ENCODE data around the gene UTP14C. TPM values are rescaled to one million over a fixed set of nuclear protein-coding genes. Genes with fewer than 3 reads are reported as not detected.

UTP14C gene
- total and polyA plus RNA-seq, 2 experiments from 2014 or later, result 11.4 to 22.9 TPM

DNA sequence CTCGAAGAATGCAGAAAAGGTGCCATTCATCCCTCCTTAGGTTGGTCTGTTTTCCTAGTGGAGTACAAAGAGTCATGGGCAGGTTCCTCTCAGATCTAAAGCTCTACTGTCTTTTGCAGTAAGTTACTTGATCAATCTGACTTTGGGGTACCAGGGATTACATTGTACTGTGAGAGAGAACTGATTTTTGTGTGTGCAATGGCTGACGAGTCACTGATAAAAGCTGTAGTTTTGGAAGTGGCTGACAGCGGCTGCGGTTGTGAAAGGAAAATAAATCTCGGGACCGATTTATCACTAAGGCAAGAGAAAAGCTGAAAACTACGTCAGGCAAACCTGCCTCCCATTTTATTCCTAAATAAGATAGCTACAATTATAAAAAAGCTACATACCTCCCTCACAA, 26.9 kb downstream of the UTP14C start:
- Histone ChIP-seq H3K36me3 (ENCODE audit: insufficient read depth) (no peaks in the 10 kb centered on the region), H2AFZ (peak overlapping the region; percentile 88), H3K27me3 (ENCODE audit: insufficient read depth) (no peaks in the 10 kb centered on the region), H3K4me1 (ENCODE audit: insufficient read depth) (peaks cover 14% of the 10 kb centered on the region; the same call in 1 of the 2 replicates), H3K4me2 (no peak overlapping the region), H3K4me3 (no peak overlapping the region), H4K20me1 (replicated peaks; ENCODE audit: insufficient read depth) (no peaks in the 10 kb centered on the region), H3K27ac (ENCODE audit: low read depth) (peak overlapping the region; percentile 81), H3F3A (replicated peaks; ENCODE audit: low read depth) (no peaks in the 10 kb centered on the region), H3K79me2 (replicated peaks; ENCODE audit: insufficient read depth) (no peaks in the 10 kb centered on the region), H3K9me2 (ENCODE audit: insufficient read depth) (peaks cover 5% of the 10 kb centered on the region; the same call in 1 of the 2 replicates)
- peak; percentile 32 for DNase-seq (ENCODE audit: low spot score)
- H3K36me3 Mint-ChIP-seq (ENCODE audit: low read depth), result no peaks in the 10 kb centered on the region
- peaks cover 1% of the 10 kb centered on the region for H3K27me3 Mint-ChIP-seq (ENCODE audit: insufficient read depth, low read depth, poor library complexity)
- no peak overlapping the region for H3K4me3 Mint-ChIP-seq
- H3K4me1 Mint-ChIP-seq, result peaks cover 19% of the 10 kb centered on the region
- H3K9me3 Mint-ChIP-seq, result no peaks in the 10 kb centered on the region
- TF ChIP-seq, protein P1, sequence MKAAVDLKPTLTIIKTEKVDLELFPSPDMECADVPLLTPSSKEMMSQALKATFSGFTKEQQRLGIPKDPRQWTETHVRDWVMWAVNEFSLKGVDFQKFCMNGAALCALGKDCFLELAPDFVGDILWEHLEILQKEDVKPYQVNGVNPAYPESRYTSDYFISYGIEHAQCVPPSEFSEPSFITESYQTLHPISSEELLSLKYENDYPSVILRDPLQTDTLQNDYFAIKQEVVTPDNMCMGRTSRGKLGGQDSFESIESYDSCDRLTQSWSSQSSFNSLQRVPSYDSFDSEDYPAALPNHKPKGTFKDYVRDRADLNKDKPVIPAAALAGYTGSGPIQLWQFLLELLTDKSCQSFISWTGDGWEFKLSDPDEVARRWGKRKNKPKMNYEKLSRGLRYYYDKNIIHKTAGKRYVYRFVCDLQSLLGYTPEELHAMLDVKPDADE (IDR thresholded peaks at IDR 0.05), result no peak
- TF ChIP-seq, protein P2, sequence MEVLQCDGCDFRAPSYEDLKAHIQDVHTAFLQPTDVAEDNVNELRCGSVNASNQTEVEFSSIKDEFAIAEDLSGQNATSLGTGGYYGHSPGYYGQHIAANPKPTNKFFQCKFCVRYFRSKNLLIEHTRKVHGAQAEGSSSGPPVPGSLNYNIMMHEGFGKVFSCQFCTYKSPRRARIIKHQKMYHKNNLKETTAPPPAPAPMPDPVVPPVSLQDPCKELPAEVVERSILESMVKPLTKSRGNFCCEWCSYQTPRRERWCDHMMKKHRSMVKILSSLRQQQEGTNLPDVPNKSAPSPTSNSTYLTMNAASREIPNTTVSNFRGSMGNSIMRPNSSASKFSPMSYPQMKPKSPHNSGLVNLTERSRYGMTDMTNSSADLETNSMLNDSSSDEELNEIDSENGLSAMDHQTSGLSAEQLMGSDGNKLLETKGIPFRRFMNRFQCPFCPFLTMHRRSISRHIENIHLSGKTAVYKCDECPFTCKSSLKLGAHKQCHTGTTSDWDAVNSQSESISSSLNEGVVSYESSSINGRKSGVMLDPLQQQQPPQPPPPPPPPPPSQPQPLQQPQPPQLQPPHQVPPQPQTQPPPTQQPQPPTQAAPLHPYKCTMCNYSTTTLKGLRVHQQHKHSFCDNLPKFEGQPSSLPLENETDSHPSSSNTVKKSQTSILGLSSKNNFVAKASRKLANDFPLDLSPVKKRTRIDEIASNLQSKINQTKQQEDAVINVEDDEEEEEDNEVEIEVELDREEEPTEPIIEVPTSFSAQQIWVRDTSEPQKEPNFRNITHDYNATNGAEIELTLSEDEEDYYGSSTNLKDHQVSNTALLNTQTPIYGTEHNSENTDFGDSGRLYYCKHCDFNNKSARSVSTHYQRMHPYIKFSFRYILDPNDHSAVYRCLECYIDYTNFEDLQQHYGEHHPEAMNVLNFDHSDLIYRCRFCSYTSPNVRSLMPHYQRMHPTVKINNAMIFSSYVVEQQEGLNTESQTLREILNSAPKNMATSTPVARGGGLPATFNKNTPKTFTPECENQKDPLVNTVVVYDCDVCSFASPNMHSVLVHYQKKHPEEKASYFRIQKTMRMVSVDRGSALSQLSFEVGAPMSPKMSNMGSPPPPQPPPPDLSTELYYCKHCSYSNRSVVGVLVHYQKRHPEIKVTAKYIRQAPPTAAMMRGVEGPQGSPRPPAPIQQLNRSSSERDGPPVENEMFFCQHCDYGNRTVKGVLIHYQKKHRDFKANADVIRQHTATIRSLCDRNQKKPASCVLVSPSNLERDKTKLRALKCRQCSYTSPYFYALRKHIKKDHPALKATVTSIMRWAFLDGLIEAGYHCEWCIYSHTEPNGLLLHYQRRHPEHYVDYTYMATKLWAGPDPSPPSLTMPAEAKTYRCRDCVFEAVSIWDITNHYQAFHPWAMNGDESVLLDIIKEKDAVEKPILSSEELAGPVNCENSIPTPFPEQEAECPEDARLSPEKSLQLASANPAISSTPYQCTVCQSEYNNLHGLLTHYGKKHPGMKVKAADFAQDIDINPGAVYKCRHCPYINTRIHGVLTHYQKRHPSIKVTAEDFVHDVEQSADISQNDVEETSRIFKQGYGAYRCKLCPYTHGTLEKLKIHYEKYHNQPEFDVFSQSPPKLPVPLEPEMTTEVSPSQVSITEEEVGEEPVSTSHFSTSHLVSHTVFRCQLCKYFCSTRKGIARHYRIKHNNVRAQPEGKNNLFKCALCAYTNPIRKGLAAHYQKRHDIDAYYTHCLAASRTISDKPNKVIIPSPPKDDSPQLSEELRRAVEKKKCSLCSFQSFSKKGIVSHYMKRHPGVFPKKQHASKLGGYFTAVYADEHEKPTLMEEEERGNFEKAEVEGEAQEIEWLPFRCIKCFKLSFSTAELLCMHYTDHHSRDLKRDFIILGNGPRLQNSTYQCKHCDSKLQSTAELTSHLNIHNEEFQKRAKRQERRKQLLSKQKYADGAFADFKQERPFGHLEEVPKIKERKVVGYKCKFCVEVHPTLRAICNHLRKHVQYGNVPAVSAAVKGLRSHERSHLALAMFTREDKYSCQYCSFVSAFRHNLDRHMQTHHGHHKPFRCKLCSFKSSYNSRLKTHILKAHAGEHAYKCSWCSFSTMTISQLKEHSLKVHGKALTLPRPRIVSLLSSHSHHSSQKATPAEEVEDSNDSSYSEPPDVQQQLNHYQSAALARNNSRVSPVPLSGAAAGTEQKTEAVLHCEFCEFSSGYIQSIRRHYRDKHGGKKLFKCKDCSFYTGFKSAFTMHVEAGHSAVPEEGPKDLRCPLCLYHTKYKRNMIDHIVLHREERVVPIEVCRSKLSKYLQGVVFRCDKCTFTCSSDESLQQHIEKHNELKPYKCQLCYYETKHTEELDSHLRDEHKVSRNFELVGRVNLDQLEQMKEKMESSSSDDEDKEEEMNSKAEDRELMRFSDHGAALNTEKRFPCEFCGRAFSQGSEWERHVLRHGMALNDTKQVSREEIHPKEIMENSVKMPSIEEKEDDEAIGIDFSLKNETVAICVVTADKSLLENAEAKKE (CRISPR knock-in tag; IDR thresholded peaks at IDR 0.05), result no peak
- no peak for TF ChIP-seq JUNB (IDR thresholded peaks at IDR 0.05; ENCODE audit: unreplicated experiment)
- TF ChIP-seq ZNF114 (CRISPR knock-in tag; IDR thresholded peaks at IDR 0.05), result no peak
- TF ChIP-seq CREB1 (CRISPR knock-in tag; IDR thresholded peaks at IDR 0.05; ENCODE audit: low read depth), result no peak
- no peak for TF ChIP-seq NANOG (IDR thresholded peaks at IDR 0.05; ENCODE audit: borderline replicate concordance)
- TF ChIP-seq, protein P3, sequence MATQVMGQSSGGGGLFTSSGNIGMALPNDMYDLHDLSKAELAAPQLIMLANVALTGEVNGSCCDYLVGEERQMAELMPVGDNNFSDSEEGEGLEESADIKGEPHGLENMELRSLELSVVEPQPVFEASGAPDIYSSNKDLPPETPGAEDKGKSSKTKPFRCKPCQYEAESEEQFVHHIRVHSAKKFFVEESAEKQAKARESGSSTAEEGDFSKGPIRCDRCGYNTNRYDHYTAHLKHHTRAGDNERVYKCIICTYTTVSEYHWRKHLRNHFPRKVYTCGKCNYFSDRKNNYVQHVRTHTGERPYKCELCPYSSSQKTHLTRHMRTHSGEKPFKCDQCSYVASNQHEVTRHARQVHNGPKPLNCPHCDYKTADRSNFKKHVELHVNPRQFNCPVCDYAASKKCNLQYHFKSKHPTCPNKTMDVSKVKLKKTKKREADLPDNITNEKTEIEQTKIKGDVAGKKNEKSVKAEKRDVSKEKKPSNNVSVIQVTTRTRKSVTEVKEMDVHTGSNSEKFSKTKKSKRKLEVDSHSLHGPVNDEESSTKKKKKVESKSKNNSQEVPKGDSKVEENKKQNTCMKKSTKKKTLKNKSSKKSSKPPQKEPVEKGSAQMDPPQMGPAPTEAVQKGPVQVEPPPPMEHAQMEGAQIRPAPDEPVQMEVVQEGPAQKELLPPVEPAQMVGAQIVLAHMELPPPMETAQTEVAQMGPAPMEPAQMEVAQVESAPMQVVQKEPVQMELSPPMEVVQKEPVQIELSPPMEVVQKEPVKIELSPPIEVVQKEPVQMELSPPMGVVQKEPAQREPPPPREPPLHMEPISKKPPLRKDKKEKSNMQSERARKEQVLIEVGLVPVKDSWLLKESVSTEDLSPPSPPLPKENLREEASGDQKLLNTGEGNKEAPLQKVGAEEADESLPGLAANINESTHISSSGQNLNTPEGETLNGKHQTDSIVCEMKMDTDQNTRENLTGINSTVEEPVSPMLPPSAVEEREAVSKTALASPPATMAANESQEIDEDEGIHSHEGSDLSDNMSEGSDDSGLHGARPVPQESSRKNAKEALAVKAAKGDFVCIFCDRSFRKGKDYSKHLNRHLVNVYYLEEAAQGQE (IDR thresholded peaks at IDR 0.05; ENCODE audit: unreplicated experiment), result no peak
- no peak for TF ChIP-seq EZH2 (IDR thresholded peaks at IDR 0.05; ENCODE audit: low read depth, unreplicated experiment)
- no peak for TF ChIP-seq STAT1 (IDR thresholded peaks at IDR 0.05; ENCODE audit: unreplicated experiment)
- no peak for TF ChIP-seq ZNF331 (CRISPR knock-in tag; IDR thresholded peaks at IDR 0.05; ENCODE audit: low read depth)
- TF ChIP-seq, protein P4, sequence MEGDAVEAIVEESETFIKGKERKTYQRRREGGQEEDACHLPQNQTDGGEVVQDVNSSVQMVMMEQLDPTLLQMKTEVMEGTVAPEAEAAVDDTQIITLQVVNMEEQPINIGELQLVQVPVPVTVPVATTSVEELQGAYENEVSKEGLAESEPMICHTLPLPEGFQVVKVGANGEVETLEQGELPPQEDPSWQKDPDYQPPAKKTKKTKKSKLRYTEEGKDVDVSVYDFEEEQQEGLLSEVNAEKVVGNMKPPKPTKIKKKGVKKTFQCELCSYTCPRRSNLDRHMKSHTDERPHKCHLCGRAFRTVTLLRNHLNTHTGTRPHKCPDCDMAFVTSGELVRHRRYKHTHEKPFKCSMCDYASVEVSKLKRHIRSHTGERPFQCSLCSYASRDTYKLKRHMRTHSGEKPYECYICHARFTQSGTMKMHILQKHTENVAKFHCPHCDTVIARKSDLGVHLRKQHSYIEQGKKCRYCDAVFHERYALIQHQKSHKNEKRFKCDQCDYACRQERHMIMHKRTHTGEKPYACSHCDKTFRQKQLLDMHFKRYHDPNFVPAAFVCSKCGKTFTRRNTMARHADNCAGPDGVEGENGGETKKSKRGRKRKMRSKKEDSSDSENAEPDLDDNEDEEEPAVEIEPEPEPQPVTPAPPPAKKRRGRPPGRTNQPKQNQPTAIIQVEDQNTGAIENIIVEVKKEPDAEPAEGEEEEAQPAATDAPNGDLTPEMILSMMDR (conservative IDR thresholded peaks at IDR 0.05; ENCODE audit: low read depth in 2 of 2), result no peak
- TF ChIP-seq EZH2phosphoT487 (IDR thresholded peaks at IDR 0.05; ENCODE audit: unreplicated experiment), result no peak
- no peak for TF ChIP-seq POLR2AphosphoS5 (IDR thresholded peaks at IDR 0.05; ENCODE audit: low read depth)
- peak; percentile 47; the same call in 2 of the 3 replicates for ATAC-seq
- H3K27ac Mint-ChIP-seq, result 0 out of 2 replicates have a peak overlapping the region, but pooled peaks have one; percentile 2
